B cell (primary cell): ENCODE measurements around the gene PGAP6. TPM values are rescaled to one million over a fixed set of nuclear protein-coding genes. Genes with fewer than 3 reads are reported as not detected.

Source experiments
- ATAC-seq: fragments of 200-7000 bp; cut with Tn5 transposase; one replicate; pipeline ENCODE4 v1.10.0; 2021; ENCODE audit warnings: low read depth, mild to moderate bottlenecking, moderate number of reproducible peaks, moderate library complexity
- CTCF ChIA-PET: fragments of 350-600 bp; sonication (Branson Sonifier 250); formaldehyde crosslinking; loops from one replicate; lab custom pipeline; 2021; ENCODE audit warnings: antibody characterized with exemption, inconsistent platforms; lab: Charles Lee
- POLR2A ChIA-PET: fragments of 350-600 bp; sonication (Branson Sonifier 250); formaldehyde crosslinking; loops from one replicate; lab custom pipeline; 2021; ENCODE audit warnings: antibody characterized with exemption; lab: Charles Lee
- DNase-seq: peaks from one replicate; pipeline ENCODE4 v3.0.0; 2013
- H2AFZ ChIP-seq: 2 replicates; pipeline ENCODE4 v1.6.1; 2012; ENCODE audit warnings: mild to moderate bottlenecking, low read depth, low read length; ENCODE audit not compliant: insufficient read depth, poor library complexity, severe bottlenecking
- H3K27ac ChIP-seq, 2 donors: 1 replicate in 1 of 2; 2 replicates in 1 of 2; pipeline ENCODE4 v1.5.1; 2012 to 2013; ENCODE audit warnings: low read length in 2 of 2, mild to moderate bottlenecking in 2 of 2, moderate library complexity in 1 of 2
- H3K27me3 ChIP-seq, 4 experiments: fragments of 200-600 bp in 1 of 4; sonication (generic) in 1 of 4; replicated peaks in 1 of 4; 1 replicate in 2 of 4; 2 replicates in 2 of 4; pipeline versions ENCODE4 v1.6.1 to v1.7.0; 2013 to 2016; ENCODE audit warnings: low read length in 3 of 4, mild to moderate bottlenecking in 2 of 4, mixed read lengths in 1 of 4, moderate library complexity in 1 of 4; ENCODE audit not compliant: insufficient read depth in 4 of 4, control insufficient read depth in 3 of 4; ENCODE audit errors: control extremely low read depth in 1 of 4
- H3K36me3 ChIP-seq, 2 experiments: replicated peaks in 1 of 2; 1 replicate in 1 of 2; 2 replicates in 1 of 2; pipeline versions ENCODE4 v1.6.1 to v1.7.1; 2013; ENCODE audit warnings: low read length in 1 of 2; ENCODE audit not compliant: insufficient read depth in 2 of 2, control insufficient read depth in 1 of 2; ENCODE audit errors: control extremely low read depth in 1 of 2, extremely low read depth in 1 of 2
- H3K4me1 ChIP-seq, 2 donors: fragments of 200-600 bp in 1 of 2; sonication (generic) in 1 of 2; 1 replicate in 1 of 2; 2 replicates in 1 of 2; pipeline versions ENCODE4 v1.5.1 to v1.6.1; 2013 to 2017; ENCODE audit warnings: low read length in 2 of 2; ENCODE audit not compliant: control insufficient read depth in 2 of 2, insufficient read depth in 2 of 2
- H3K4me2 ChIP-seq: replicated peaks from 2 replicates; pipeline ENCODE3; 2012; ENCODE audit warnings: mild to moderate bottlenecking, low read depth, low read length; ENCODE audit not compliant: poor library complexity, severe bottlenecking
- H3K4me3 ChIP-seq, 5 experiments: fragments of 200-600 bp in 1 of 5; sonication (generic) in 1 of 5; 1 replicate in 3 of 5; 2 replicates in 2 of 5; pipeline versions ENCODE4 v1.5.1 to v1.7.0; 2011 to 2016; ENCODE audit warnings: low read length in 4 of 5, mild to moderate bottlenecking in 4 of 5, low read depth in 2 of 5, control low read depth in 1 of 5, moderate library complexity in 1 of 5; ENCODE audit not compliant: insufficient read depth in 1 of 5; ENCODE audit errors: control extremely low read depth in 1 of 5, extremely low read depth in 1 of 5
- H3K79me2 ChIP-seq: fragments of 200-600 bp; sonication (generic); one replicate; pipeline ENCODE4 v1.6.0; 2016; ENCODE audit warnings: low read length; ENCODE audit not compliant: control insufficient read depth, insufficient read depth
- H3K9ac ChIP-seq: fragments of 200-600 bp; sonication (generic); 2 replicates; pipeline ENCODE4 v1.6.1; 2017; ENCODE audit warnings: mild to moderate bottlenecking, low read length, moderate library complexity
- H3K9me3 ChIP-seq, 3 donors: one replicate each; pipeline versions ENCODE4 v1.6.1 to v1.7.1; 2013; ENCODE audit warnings: low read length in 2 of 3; ENCODE audit not compliant: control insufficient read depth in 2 of 3, insufficient read depth in 1 of 3; ENCODE audit errors: control extremely low read depth in 1 of 3
- H4K20me1 ChIP-seq: 2 replicates; pipeline ENCODE4 v1.6.0; 2012; ENCODE audit warnings: mild to moderate bottlenecking, low read length; ENCODE audit not compliant: insufficient read depth, control insufficient read depth, poor library complexity, severe bottlenecking
- H3K27ac Mint-ChIP-seq: one replicate; pipeline ENCODE4 v1.8.0; 2021; ENCODE audit warnings: mixed read lengths
- H3K27me3 Mint-ChIP-seq: one replicate; pipeline ENCODE4 v1.8.0; 2021; ENCODE audit warnings: mixed read lengths
- H3K4me1 Mint-ChIP-seq: one replicate; pipeline ENCODE4 v1.8.0; 2021; ENCODE audit warnings: mixed read lengths
- H3K4me3 Mint-ChIP-seq: one replicate; pipeline ENCODE4 v1.8.0; 2021; ENCODE audit warnings: mixed read lengths
- H3K9me3 Mint-ChIP-seq: one replicate; pipeline ENCODE4 v1.8.0; 2022; ENCODE audit warnings: mixed read lengths; ENCODE audit not compliant: insufficient read depth
- EZH2 ChIP-seq: IDR thresholded peaks from 2 replicates; pipeline ENCODE4 v1.6.1; 2012; ENCODE audit warnings: borderline replicate concordance, low read depth, mild to moderate bottlenecking, moderate library complexity, low read length; ENCODE audit not compliant: insufficient read depth, poor library complexity, severe bottlenecking
- WGBS: methylation state at CpG from one replicate; pipeline ENCODE4 v1.1.5; 2013; ENCODE audit warnings: missing lambda C conversion rate; ENCODE audit not compliant: insufficient coverage; 5-methylcytosine and 5-hydroxymethylcytosine counted together
- intact Hi-C: fragments of 100-400 bp; cut with micrococcal nuclease; formaldehyde crosslinking; loops from one replicate; pipeline ENCODE4 v1.10.0; 2022
- polyA plus RNA-seq: library from polyadenylated mRNA; depleted of rRNA; stranded (reverse); fragments of >200 nt; gene quantifications from 2 replicates; pipeline ENCODE4 v1.2.3, GENCODE V29; 2012
- total RNA-seq, 2 donors: library from RNA; stranded (reverse); fragments of 120-200 nt in 1 of 2; gene quantifications; 1 replicate in 1 of 2; 2 replicates in 1 of 2; pipeline versions ENCODE4 v1.2.3 to v1.2.4, GENCODE V29; 2013 to 2022
- TF ChIP-seq, protein P1 (sequence below): fragments of 200-600 bp; IDR thresholded peaks from one replicate; pipeline ENCODE4 v1.8.0; 2022; ENCODE audit warnings: antibody characterized with exemption, mild to moderate bottlenecking

PGAP6 gene
- total and polyA plus RNA-seq, 2 donors (not counting 1 experiment from before 2014, with no cell fraction given): 47.4 to 158 TPM

GRCh38 chr16:391885-392335, 10.1 kb upstream of the PGAP6 start:
- intact Hi-C loops: loop anchor here (5.0 kb wide), 2 partner anchors 95 to 275 kb away; partner anchors contain the start of gene RHOT2
- DNase-seq: peak; percentile 79
- Histone ChIP-seq H3K27me3 (no peaks in the 10 kb centered on the region), H3K9me3 (peaks cover 0 to 11% (median 0%) of the 10 kb centered on the region in 3 donors), H3K4me2 (no peak overlapping the region), H2AFZ (no peak overlapping the region), H3K4me1 (peaks cover 13 to 23% of the 10 kb centered on the region in 2 donors), H4K20me1 (no peaks in the 10 kb centered on the region), H3K4me3 (no peak overlapping the region), H3K27ac (no peak overlapping the region), H3K36me3 (no peaks in the 10 kb centered on the region), H3K9ac (no peak overlapping the region), H3K79me2 (no peaks in the 10 kb centered on the region)
- ATAC-seq: peak; percentile 83
- Mint-ChIP-seq H3K9me3 (no peaks in the 10 kb centered on the region), H3K4me3 (no peak overlapping the region), H3K27me3 (no peaks in the 10 kb centered on the region), H3K27ac (peak overlapping the region; percentile 38), H3K4me1 (peaks cover 16% of the 10 kb centered on the region)
- ChIA-PET POLR2A (interaction anchor here (0.6 to 1.3 kb wide), 3 partner anchors 9 to 168 kb away, joined by 3 to 9 read pairs (median 5); partner anchors contain the start of gene DECR2), CTCF (interaction anchor here (0.6 to 2.6 kb wide), 7 partner anchors 9 to 185 kb away, joined by 3 to 19 read pairs (median 4); partner anchors contain the start of genes DECR2, LUC7L and NHLRC4)
- TF ChIP-seq, protein P1, sequence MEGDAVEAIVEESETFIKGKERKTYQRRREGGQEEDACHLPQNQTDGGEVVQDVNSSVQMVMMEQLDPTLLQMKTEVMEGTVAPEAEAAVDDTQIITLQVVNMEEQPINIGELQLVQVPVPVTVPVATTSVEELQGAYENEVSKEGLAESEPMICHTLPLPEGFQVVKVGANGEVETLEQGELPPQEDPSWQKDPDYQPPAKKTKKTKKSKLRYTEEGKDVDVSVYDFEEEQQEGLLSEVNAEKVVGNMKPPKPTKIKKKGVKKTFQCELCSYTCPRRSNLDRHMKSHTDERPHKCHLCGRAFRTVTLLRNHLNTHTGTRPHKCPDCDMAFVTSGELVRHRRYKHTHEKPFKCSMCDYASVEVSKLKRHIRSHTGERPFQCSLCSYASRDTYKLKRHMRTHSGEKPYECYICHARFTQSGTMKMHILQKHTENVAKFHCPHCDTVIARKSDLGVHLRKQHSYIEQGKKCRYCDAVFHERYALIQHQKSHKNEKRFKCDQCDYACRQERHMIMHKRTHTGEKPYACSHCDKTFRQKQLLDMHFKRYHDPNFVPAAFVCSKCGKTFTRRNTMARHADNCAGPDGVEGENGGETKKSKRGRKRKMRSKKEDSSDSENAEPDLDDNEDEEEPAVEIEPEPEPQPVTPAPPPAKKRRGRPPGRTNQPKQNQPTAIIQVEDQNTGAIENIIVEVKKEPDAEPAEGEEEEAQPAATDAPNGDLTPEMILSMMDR: peak; percentile 82
- TF ChIP-seq EZH2: no peak
- WGBS: 74% methylated on average over 7 of the region's 7 CpGs

GRCh38 chr16:389352-389751, 7.6 kb upstream of the PGAP6 start:
- H3K4me2 ChIP-seq: no peak overlapping the region
- WGBS: 88% methylated on average over 9 of the region's 10 CpGs
- H3K9ac ChIP-seq: no peak overlapping the region
- H3K4me1 Mint-ChIP-seq: peaks cover 6% of the 10 kb centered on the region
- H2AFZ ChIP-seq: no peak overlapping the region
- no peaks in the 10 kb centered on the region for H3K9me3 Mint-ChIP-seq
- no peak overlapping the region for H3K4me3 ChIP-seq
- no peak for DNase-seq
- POLR2A ChIA-PET: interaction anchor here (0.7 kb wide), 1 partner anchor 335 kb away, joined by 3 read pairs; no protein-coding TSS in a partner anchor
- intact Hi-C loops: no loop called here
- TF ChIP-seq, protein P1: no peak
- no peak for TF ChIP-seq EZH2
- no peaks in the 10 kb centered on the region for H4K20me1 ChIP-seq
- no peak overlapping the region for H3K27ac Mint-ChIP-seq
- H3K4me1 ChIP-seq: peaks cover 0 to 3% of the 10 kb centered on the region in 2 donors
- H3K79me2 ChIP-seq: no peaks in the 10 kb centered on the region
- no peak for ATAC-seq
- H3K27me3 ChIP-seq: no peaks in the 10 kb centered on the region
- H3K4me3 Mint-ChIP-seq: no peak overlapping the region
- no peak overlapping the region for H3K27ac ChIP-seq
- CTCF ChIA-PET: interaction anchor here (1.2 kb wide), 1 partner anchor 11 kb away, joined by 3 read pairs; no protein-coding TSS in a partner anchor
- no peaks in the 10 kb centered on the region for H3K27me3 Mint-ChIP-seq
- peaks cover 0 to 5% (median 0%) of the 10 kb centered on the region in 3 donors for H3K9me3 ChIP-seq
- H3K36me3 ChIP-seq: no peaks in the 10 kb centered on the region
